Mesodermal cell (in vitro differentiated cells): ENCODE measurements around the gene CMPK1. TPM values are rescaled to one million over a fixed set of nuclear protein-coding genes. Genes with fewer than 3 reads are reported as not detected.
"Not testable (repeated sequence)": the region's sequence is repeated elsewhere in the genome, so short reads cannot be mapped to it uniquely, and the experiment has no call there.

ENCODE experiments used
- H3K27ac ChIP-seq: 2 replicates; pipeline ENCODE4 v1.7.0; 2013; ENCODE audit warnings: mild to moderate bottlenecking, low read depth, low read length, moderate library complexity; ENCODE audit not compliant: severe bottlenecking
- H3K36me3 ChIP-seq: 2 replicates; pipeline ENCODE4 v1.7.1; 2013; ENCODE audit warnings: mild to moderate bottlenecking, low read length, moderate library complexity; ENCODE audit not compliant: control insufficient read depth, insufficient read depth
- H3K4me1 ChIP-seq: one replicate; pipeline ENCODE4 v1.7.1; 2013; ENCODE audit warnings: mild to moderate bottlenecking, low read length; ENCODE audit not compliant: insufficient read depth, control insufficient read depth, poor library complexity, severe bottlenecking
- H3K4me3 ChIP-seq: 2 replicates; pipeline ENCODE4 v1.7.0; 2013; ENCODE audit warnings: low read length, control low read depth, mild to moderate bottlenecking; ENCODE audit not compliant: insufficient read depth, poor library complexity, severe bottlenecking; ENCODE audit errors: extremely low read depth
- H3K9me3 ChIP-seq: 2 replicates; pipeline ENCODE4 v1.7.1; 2013; ENCODE audit warnings: mild to moderate bottlenecking, low read length, moderate library complexity; ENCODE audit not compliant: control insufficient read depth
- WGBS, 2 experiments: methylation state at CpG; one replicate each; pipeline ENCODE4 v1.1.5; 2013; ENCODE audit warnings: missing lambda C conversion rate in 2 of 2; ENCODE audit not compliant: insufficient coverage in 2 of 2; 5-methylcytosine and 5-hydroxymethylcytosine counted together
- polyA plus RNA-seq, 2 experiments: library from polyadenylated mRNA; stranded (reverse); fragments of 50-300 nt; gene quantifications; one replicate each; pipeline ENCODE4 v1.2.3, GENCODE V29; 2013

CMPK1 gene
- 61.2 TPM for polyA plus RNA-seq (2013, experiment 1 of 2)
- polyA plus RNA-seq (2013, experiment 2 of 2), result 66.6 TPM

GRCh38 chr1:47333578-47333921 lies at the start of gene CMPK1:
Gene CMPK1, plus strand, starts transcription at chr1:47333790. Its CDS starts 156 bp downstream, at chr1:47333946.
- 0 to 1% methylated on average over 12 to 39 of the region's 40 CpGs for WGBS, 2 experiments
- Histone ChIP-seq H3K36me3 (peaks cover 16% of the 10 kb centered on the region), H3K9me3 (no peaks in the 10 kb centered on the region), H3K4me3 (peak within 1 kb of the TSS; percentile 89), H3K4me1 (peaks cover 13% of the 10 kb centered on the region), H3K27ac (peak within 1 kb of the TSS; percentile 97)

- not testable (repeated sequence) for H3K9me3 ChIP-seq, H3K4me3 ChIP-seq, H3K4me1 ChIP-seq, H3K27ac ChIP-seq
- no CpG with 5 or more reads among the region's 4 CpGs for WGBS, 2 experiments
- H3K36me3 ChIP-seq, result peaks cover 84% of the 10 kb centered on the region
Measured at GRCh38 chr1:47288116-47288515, 45.5 kb upstream of the CMPK1 start.

- H3K4me3 ChIP-seq, H3K27ac ChIP-seq, H3K9me3 ChIP-seq, H3K4me1 ChIP-seq: not testable (repeated sequence)
- 94 to 100% methylated on average over 3 to 6 of the region's 6 CpGs for WGBS, 2 experiments
- H3K36me3 ChIP-seq, result peaks cover 79% of the 10 kb centered on the region
Measured at GRCh38 chr1:47294863-47295262, 38.7 kb upstream of the CMPK1 start.

GRCh38 chr1:47295579-47295978 lies 38.0 kb upstream of the CMPK1 start:
- Histone ChIP-seq H3K36me3 (peaks cover 78% of the 10 kb centered on the region), H3K4me3 (no peak overlapping the region), H3K27ac (no peak overlapping the region), H3K4me1 (no peaks in the 10 kb centered on the region), H3K9me3 (no peaks in the 10 kb centered on the region)
- no CpG with 5 or more reads among the region's 2 CpGs for WGBS, 2 experiments

GRCh38 chr1:47298025-47298699 lies 35.4 kb upstream of the CMPK1 start:
- peaks cover 78% of the 10 kb centered on the region for H3K36me3 ChIP-seq
- no peak overlapping the region for H3K4me3 ChIP-seq
- H3K9me3 ChIP-seq, result no peaks in the 10 kb centered on the region
- H3K27ac ChIP-seq, result no peak overlapping the region
- no peaks in the 10 kb centered on the region for H3K4me1 ChIP-seq

GRCh38 chr1:47302472-47302871 lies 31.1 kb upstream of the CMPK1 start:
- 100% methylated on average over 1 of the region's 2 CpGs for WGBS, 2 experiments
- Histone ChIP-seq H3K27ac (no peak overlapping the region), H3K36me3 (peaks cover 79% of the 10 kb centered on the region), H3K4me3 (no peak overlapping the region), H3K4me1 (no peaks in the 10 kb centered on the region), H3K9me3 (no peaks in the 10 kb centered on the region)

GRCh38 chr1:47309427-47309826 lies 24.2 kb upstream of the CMPK1 start:
- Histone ChIP-seq H3K36me3 (peaks cover 59% of the 10 kb centered on the region), H3K4me3 (no peak overlapping the region)
- 93 to 95% methylated on average over 2 to 4 of the region's 4 CpGs for WGBS, 2 experiments

GRCh38 chr1:47313915-47314664 lies 19.5 kb upstream of the CMPK1 start, which contains the start of gene STIL:
Gene STIL, minus strand, starts transcription at chr1:47314147. Its CDS starts 3,828 bp downstream, at chr1:47310319.
- WGBS, 2 experiments, result 0 to 1% methylated on average over 47 to 50 of the region's 54 CpGs
- Histone ChIP-seq H3K27ac (peak within 1 kb of the TSS; percentile 94), H3K9me3 (no peaks in the 10 kb centered on the region)

More at GRCh38 chr1:47309427-47309826, 24.2 kb upstream of the CMPK1 start:
- Histone ChIP-seq H3K9me3 (no peaks in the 10 kb centered on the region), H3K4me1 (no peaks in the 10 kb centered on the region), H3K27ac (no peak overlapping the region)

GRCh38 chr1:47317841-47318240 lies 15.7 kb upstream of the CMPK1 start:
- no peaks in the 10 kb centered on the region for H3K9me3 ChIP-seq
- WGBS, 2 experiments, result 86% methylated on average over 1 of the region's 1 CpG; no CpG with 5 or more reads in 1 of the 2 experiments
- peak overlapping the region; percentile 84 for H3K27ac ChIP-seq
- H3K4me1 ChIP-seq, result peaks cover 5% of the 10 kb centered on the region
- no peaks in the 10 kb centered on the region for H3K36me3 ChIP-seq
- H3K4me3 ChIP-seq, result no peak overlapping the region

More at GRCh38 chr1:47313915-47314664, 19.5 kb upstream of the CMPK1 start, which contains the start of gene STIL:
- Histone ChIP-seq H3K4me1 (peaks cover 5% of the 10 kb centered on the region), H3K36me3 (peaks cover 28% of the 10 kb centered on the region), H3K4me3 (peak within 1 kb of the TSS; percentile 85)

- not testable (repeated sequence) for H3K27ac ChIP-seq, H3K4me1 ChIP-seq, H3K9me3 ChIP-seq, H3K36me3 ChIP-seq, H3K4me3 ChIP-seq
- WGBS, 2 experiments, result 94% methylated on average over 9 to 14 of the region's 14 CpGs
Measured at GRCh38 chr1:47319968-47320367, 13.6 kb upstream of the CMPK1 start.

GRCh38 chr1:47323599-47324031 lies 10.0 kb upstream of the CMPK1 start:
- no CpG with 5 or more reads among the region's 1 CpG for WGBS, 2 experiments

More at GRCh38 chr1:47323599-47324031, 10.0 kb upstream of the CMPK1 start:
- Histone ChIP-seq H3K4me1 (no peaks in the 10 kb centered on the region), H3K36me3 (no peaks in the 10 kb centered on the region), H3K9me3 (no peaks in the 10 kb centered on the region), H3K4me3 (no peak overlapping the region), H3K27ac (no peak overlapping the region)
